ENCODE data around the gene NPPB.

DNA sequence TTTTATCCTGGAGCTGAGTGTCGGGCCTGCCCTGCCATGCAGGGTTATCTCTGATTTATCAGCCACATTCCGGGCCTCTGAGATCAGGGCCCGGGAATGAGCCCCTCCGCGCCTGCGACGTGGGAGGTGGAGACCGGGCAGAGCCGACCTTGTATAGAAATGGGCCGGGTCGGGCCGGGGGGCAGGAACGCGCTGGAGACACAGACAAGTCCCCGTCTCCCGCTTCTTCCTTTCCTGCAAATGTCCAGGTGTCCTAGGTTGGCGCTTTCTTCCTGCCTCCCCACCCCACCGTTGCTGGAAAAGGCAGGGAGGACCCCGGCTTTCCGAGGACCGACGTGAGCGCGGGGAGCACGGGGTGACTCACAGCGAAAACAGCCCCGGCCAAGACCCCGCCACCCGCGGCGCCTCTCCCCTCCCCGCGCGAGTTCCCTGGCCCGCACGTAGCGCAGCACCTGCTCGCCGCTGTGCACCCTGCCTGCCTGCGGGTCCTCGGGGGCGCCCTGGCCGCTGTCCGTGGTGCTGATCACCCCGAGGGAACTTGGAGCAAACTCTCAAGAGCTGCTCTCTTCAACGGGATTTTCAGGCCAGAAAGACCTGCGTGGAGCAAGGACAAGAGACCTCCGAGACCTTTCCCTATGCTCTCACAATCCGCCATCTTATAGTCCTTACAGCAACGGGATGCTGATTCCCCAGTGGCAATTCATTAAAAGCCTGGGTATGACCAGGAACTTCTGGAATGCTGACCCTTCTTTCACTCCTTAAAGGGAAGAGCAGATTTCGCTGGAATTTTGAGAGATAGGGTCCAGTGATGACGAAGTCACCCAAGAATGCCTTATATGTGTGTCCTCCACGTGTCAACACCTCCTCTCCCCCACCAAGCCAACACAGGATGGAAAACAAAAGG is 475 bp upstream of the NPPB start:
- no peak for TF ChIP-seq MYC (IDR thresholded peaks at IDR 0.05; ENCODE audit: low read depth, low read length)
- TF ChIP-seq CTCF (IDR thresholded peaks at IDR 0.05; ENCODE audit: low read depth, low read length), result no peak
